Upper lobe of left lung (tissue), 4 donors: ENCODE results near the gene LRP1B.

Source experiments
- CTCF ChIP-seq, 6 experiments: fragments of 450-650 bp in 4 of 6; fragments of 200-600 bp in 2 of 6; sonication (generic) in 2 of 6; IDR thresholded peaks; one replicate each; pipeline ENCODE4 v1.5.1; 2016 to 2019; ENCODE audit warnings: antibody characterized with exemption in 6 of 6
- EP300 ChIP-seq, 4 donors: sonication (generic); formaldehyde crosslinking; IDR thresholded peaks; one replicate each; pipeline ENCODE4 v1.5.1; 2017; ENCODE audit warnings: antibody characterized with exemption in 4 of 4, control low read depth in 2 of 4
- POLR2A ChIP-seq, 4 donors: fragments of 450-650 bp; IDR thresholded peaks; one replicate each; pipeline ENCODE4 v1.5.1; 2016 to 2017; ENCODE audit warnings: antibody characterized with exemption in 4 of 4, mild to moderate bottlenecking in 2 of 4

GRCh38 chr2:140597205-140597604 lies 1533.6 kb downstream of the LRP1B start:
- TF ChIP-seq EP300 (IDR thresholded peaks at IDR 0.05) (no peak), POLR2A (IDR thresholded peaks at IDR 0.05) (no peak), CTCF (IDR thresholded peaks at IDR 0.05) (no peak)
